IgD-negative memory B cell (primary cell): ENCODE results near the gene CATSPER4. TPM values are rescaled to one million over a fixed set of nuclear protein-coding genes. Genes with fewer than 3 reads are reported as not detected.
A peak's percentile ranks its signal among the peaks of the same experiment; 100 is the strongest.

ENCODE experiments used
- H3K27ac Mint-ChIP-seq, 3 donors: one replicate each; pipeline ENCODE4 v1.8.0; 2020 to 2022; ENCODE audit warnings: mild to moderate bottlenecking in 3 of 3, mixed read lengths in 3 of 3, moderate library complexity in 1 of 3
- H3K27me3 Mint-ChIP-seq: one replicate; pipeline ENCODE4 v1.8.0; 2021; ENCODE audit warnings: mixed read lengths
- H3K36me3 Mint-ChIP-seq: one replicate; pipeline ENCODE4 v1.8.0; 2020; ENCODE audit warnings: mild to moderate bottlenecking, mixed read lengths
- H3K4me1 Mint-ChIP-seq, 3 donors: one replicate each; pipeline ENCODE4 v1.8.0; 2020 to 2022; ENCODE audit warnings: mixed read lengths in 3 of 3, mild to moderate bottlenecking in 1 of 3
- H3K4me3 Mint-ChIP-seq, 4 donors: one replicate each; pipeline ENCODE4 v1.8.0; 2020 to 2022; ENCODE audit warnings: mild to moderate bottlenecking in 4 of 4, mixed read lengths in 4 of 4, moderate library complexity in 3 of 4
- H3K9me3 Mint-ChIP-seq, 3 donors: one replicate each; pipeline ENCODE4 v1.8.0; 2020 to 2021; ENCODE audit warnings: mixed read lengths in 3 of 3, mild to moderate bottlenecking in 1 of 3
- polyA plus RNA-seq: library from polyadenylated mRNA; unstranded; fragments of 300-500 nt; fragmentation: Illumina TruSeq; gene quantifications from one replicate; pipeline ENCODE4 v1.2.3, GENCODE V29; 2021

The CATSPER4 gene
- polyA plus RNA-seq, 1 donor from 2014 or later: not detected

GRCh38 chr1:26160527-26161414, 29.6 kb upstream of the CATSPER4 start:
- Mint-ChIP-seq H3K27me3 (peaks cover 33% of the 10 kb centered on the region), H3K36me3 (peaks cover 2% of the 10 kb centered on the region), H3K4me3 (peak overlapping the region in 2 of 4 donors; percentile 57 to 58), H3K4me1 (peaks cover 0 to 7% (median 3%) of the 10 kb centered on the region in 3 donors), H3K9me3 (no peaks in the 10 kb centered on the region), H3K27ac (no peak overlapping the region)

- peaks cover 0 to 7% (median 3%) of the 10 kb centered on the region in 3 donors for H3K4me1 Mint-ChIP-seq
- peaks cover 29% of the 10 kb centered on the region for H3K27me3 Mint-ChIP-seq
- peaks cover 2% of the 10 kb centered on the region for H3K36me3 Mint-ChIP-seq
Measured at GRCh38 chr1:26161415-26162219, 28.8 kb upstream of the CATSPER4 start.

GRCh38 chr1:26162220-26162709, 28.1 kb upstream of the CATSPER4 start:
- peak overlapping the region; percentile 34 to 90 (median 48) for H3K4me3 Mint-ChIP-seq
- peaks cover 2% of the 10 kb centered on the region for H3K36me3 Mint-ChIP-seq
- H3K4me1 Mint-ChIP-seq: peaks cover 0 to 7% (median 3%) of the 10 kb centered on the region in 3 donors
- peaks cover 25% of the 10 kb centered on the region for H3K27me3 Mint-ChIP-seq
- no peaks in the 10 kb centered on the region for H3K9me3 Mint-ChIP-seq
- H3K27ac Mint-ChIP-seq: no peak overlapping the region

More at GRCh38 chr1:26161415-26162219, 28.8 kb upstream of the CATSPER4 start:
- Mint-ChIP-seq H3K4me3 (peak overlapping the region in 3 of 4 donors; percentile 43 to 90 (median 52)), H3K27ac (no peak overlapping the region), H3K9me3 (no peaks in the 10 kb centered on the region)

- Mint-ChIP-seq H3K4me3 (peak overlapping the region in 2 of 4 donors; percentile 44 to 54), H3K27me3 (peaks cover 17% of the 10 kb centered on the region), H3K36me3 (no peaks in the 10 kb centered on the region), H3K27ac (no peak overlapping the region), H3K9me3 (no peaks in the 10 kb centered on the region), H3K4me1 (peaks cover 0 to 7% (median 3%) of the 10 kb centered on the region in 3 donors)
Measured at GRCh38 chr1:26163684-26164035, 26.7 kb upstream of the CATSPER4 start.

- Mint-ChIP-seq H3K36me3 (no peaks in the 10 kb centered on the region), H3K9me3 (no peaks in the 10 kb centered on the region), H3K27me3 (peaks cover 15% of the 10 kb centered on the region), H3K27ac (peak overlapping the region in 2 of 3 donors; percentile 46 to 50), H3K4me3 (peak overlapping the region; percentile 29 to 89 (median 60)), H3K4me1 (peaks cover 0 to 7% (median 3%) of the 10 kb centered on the region in 3 donors)
Measured at GRCh38 chr1:26164036-26164860, 26.2 kb upstream of the CATSPER4 start.

GRCh38 chr1:26164861-26165842, 25.2 kb upstream of the CATSPER4 start:
- H3K9me3 Mint-ChIP-seq: no peaks in the 10 kb centered on the region
- peak overlapping the region in 2 of 3 donors; percentile 50 to 63 for H3K27ac Mint-ChIP-seq
- H3K4me3 Mint-ChIP-seq: peak overlapping the region; percentile 29 to 89 (median 56)
- peaks cover 0 to 7% (median 5%) of the 10 kb centered on the region in 3 donors for H3K4me1 Mint-ChIP-seq
- H3K27me3 Mint-ChIP-seq: peaks cover 10% of the 10 kb centered on the region
- no peaks in the 10 kb centered on the region for H3K36me3 Mint-ChIP-seq

- Mint-ChIP-seq H3K27ac (no peak overlapping the region), H3K4me1 (peaks cover 0 to 7% (median 7%) of the 10 kb centered on the region in 3 donors), H3K36me3 (no peaks in the 10 kb centered on the region), H3K4me3 (peak overlapping the region in 1 of 4 donors; percentile 76), H3K27me3 (peaks cover 5% of the 10 kb centered on the region), H3K9me3 (no peaks in the 10 kb centered on the region)
Measured at GRCh38 chr1:26166719-26167281, 23.6 kb upstream of the CATSPER4 start.

GRCh38 chr1:26168410-26169197, 21.8 kb upstream of the CATSPER4 start, which contains the start of gene C1orf232:
C1orf232 (minus strand) TSS chr1:26168963; CDS start chr1:26168499, 464 bp downstream.
- peak within 1 kb of the TSS; percentile 53 to 96 (median 88) for H3K27ac Mint-ChIP-seq
- H3K36me3 Mint-ChIP-seq: no peaks in the 10 kb centered on the region
- peaks cover 1% of the 10 kb centered on the region for H3K27me3 Mint-ChIP-seq
- H3K4me3 Mint-ChIP-seq: peak within 1 kb of the TSS; percentile 92 to 98 (median 95)
- H3K4me1 Mint-ChIP-seq: peaks cover 0 to 4% (median 3%) of the 10 kb centered on the region in 3 donors
- no peaks in the 10 kb centered on the region for H3K9me3 Mint-ChIP-seq

- Mint-ChIP-seq H3K27ac (peak overlapping the region in 2 of 3 donors; percentile 4 to 96), H3K4me3 (peak overlapping the region; percentile 92 to 98 (median 95)), H3K27me3 (peaks cover 1% of the 10 kb centered on the region), H3K4me1 (peaks cover 0 to 3% (median 1%) of the 10 kb centered on the region in 3 donors), H3K9me3 (no peaks in the 10 kb centered on the region), H3K36me3 (peaks cover 2% of the 10 kb centered on the region)
Measured at GRCh38 chr1:26169198-26169554, 21.2 kb upstream of the CATSPER4 start.

- H3K9me3 Mint-ChIP-seq: no peaks in the 10 kb centered on the region
- H3K36me3 Mint-ChIP-seq: peaks cover 2% of the 10 kb centered on the region
- H3K4me1 Mint-ChIP-seq: peaks cover 0 to 3% (median 0%) of the 10 kb centered on the region in 3 donors
- no peaks in the 10 kb centered on the region for H3K27me3 Mint-ChIP-seq
- H3K4me3 Mint-ChIP-seq: peak within 1 kb of the TSS; percentile 92 to 98 (median 95)
- peak within 1 kb of the TSS; percentile 53 to 96 (median 88) for H3K27ac Mint-ChIP-seq
Measured at GRCh38 chr1:26169669-26170471, 20.5 kb upstream of the CATSPER4 start, which contains the start of gene ZNF593. ZNF593 (plus strand) TSS chr1:26169908; CDS start chr1:26169984, 76 bp downstream.

GRCh38 chr1:26170472-26170821, 20.0 kb upstream of the CATSPER4 start:
- Mint-ChIP-seq H3K4me1 (peaks cover 0 to 3% (median 0%) of the 10 kb centered on the region in 3 donors), H3K27ac (peak overlapping the region in 2 of 3 donors; percentile 88 to 96), H3K36me3 (peaks cover 2% of the 10 kb centered on the region), H3K4me3 (peak overlapping the region; percentile 92 to 98 (median 95)), H3K27me3 (no peaks in the 10 kb centered on the region), H3K9me3 (no peaks in the 10 kb centered on the region)
